Choroid plexus epithelial cell (primary cell): Measurements from ENCODE around the gene CDYL2.

ENCODE experiments used
- DNase-seq: peaks from one replicate; pipeline ENCODE4 v3.0.0-alpha.2; 2010; ENCODE audit warnings: low read depth
- H3K4me3 ChIP-seq: 2 replicates; pipeline ENCODE4 v1.5.1; 2011; ENCODE audit warnings: low read depth, mild to moderate bottlenecking, control low read depth, low read length, moderate library complexity
- TF ChIP-seq, protein P1 (sequence below): conservative IDR thresholded peaks from 2 replicates; pipeline ENCODE4 v1.5.1; 2011; ENCODE audit warnings: low read depth, mild to moderate bottlenecking, control low read depth, inconsistent platforms, low read length, moderate library complexity

CDYL2 gene

DNA sequence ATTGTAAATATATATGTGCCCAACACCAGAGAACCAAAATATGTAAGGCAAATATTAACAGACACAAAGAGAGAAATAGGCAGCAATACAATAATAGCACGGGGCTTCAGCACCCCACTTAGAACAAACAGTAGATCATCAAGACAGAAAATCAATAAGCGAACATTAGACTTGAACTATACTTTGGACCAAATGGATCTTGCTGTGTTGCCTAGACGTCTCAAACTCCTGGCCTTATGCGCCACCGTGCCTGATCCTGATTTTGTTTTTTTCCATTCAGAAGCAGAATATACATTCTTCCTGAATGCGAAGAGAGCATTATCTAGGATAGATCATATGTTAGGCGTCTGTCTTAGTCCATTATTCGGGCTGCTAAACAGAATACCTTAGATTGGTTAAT lies 41.9 kb upstream of the CDYL2 start:
- TF ChIP-seq, protein P1, sequence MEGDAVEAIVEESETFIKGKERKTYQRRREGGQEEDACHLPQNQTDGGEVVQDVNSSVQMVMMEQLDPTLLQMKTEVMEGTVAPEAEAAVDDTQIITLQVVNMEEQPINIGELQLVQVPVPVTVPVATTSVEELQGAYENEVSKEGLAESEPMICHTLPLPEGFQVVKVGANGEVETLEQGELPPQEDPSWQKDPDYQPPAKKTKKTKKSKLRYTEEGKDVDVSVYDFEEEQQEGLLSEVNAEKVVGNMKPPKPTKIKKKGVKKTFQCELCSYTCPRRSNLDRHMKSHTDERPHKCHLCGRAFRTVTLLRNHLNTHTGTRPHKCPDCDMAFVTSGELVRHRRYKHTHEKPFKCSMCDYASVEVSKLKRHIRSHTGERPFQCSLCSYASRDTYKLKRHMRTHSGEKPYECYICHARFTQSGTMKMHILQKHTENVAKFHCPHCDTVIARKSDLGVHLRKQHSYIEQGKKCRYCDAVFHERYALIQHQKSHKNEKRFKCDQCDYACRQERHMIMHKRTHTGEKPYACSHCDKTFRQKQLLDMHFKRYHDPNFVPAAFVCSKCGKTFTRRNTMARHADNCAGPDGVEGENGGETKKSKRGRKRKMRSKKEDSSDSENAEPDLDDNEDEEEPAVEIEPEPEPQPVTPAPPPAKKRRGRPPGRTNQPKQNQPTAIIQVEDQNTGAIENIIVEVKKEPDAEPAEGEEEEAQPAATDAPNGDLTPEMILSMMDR, result no peak
- no peak for DNase-seq

DNA sequence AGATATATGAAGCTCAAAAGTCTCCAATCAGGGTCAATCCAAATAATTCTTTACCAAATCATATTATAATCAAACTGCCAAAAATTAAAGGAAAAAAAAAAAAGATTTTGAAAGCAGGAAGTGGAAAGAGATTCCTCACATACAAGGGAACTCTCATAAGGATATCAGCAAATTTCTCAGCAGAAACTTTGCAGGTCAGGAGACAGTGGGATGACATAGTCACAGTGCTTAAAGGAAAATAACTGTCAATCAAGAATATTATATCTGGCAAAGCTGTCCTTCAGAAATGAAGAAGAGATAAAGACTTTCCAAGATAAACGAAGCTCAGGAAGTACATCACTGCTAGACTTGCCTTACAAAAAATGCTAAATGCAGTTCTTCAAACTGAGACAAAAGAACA lies 40.0 kb upstream of the CDYL2 start:
- H3K4me3 ChIP-seq, result no peak overlapping the region
- TF ChIP-seq, protein P1, result no peak
- DNase-seq, result no peak

More for the DNA sequence above, 41.9 kb upstream of the CDYL2 start:
- H3K4me3 ChIP-seq, result no peak overlapping the region

DNA sequence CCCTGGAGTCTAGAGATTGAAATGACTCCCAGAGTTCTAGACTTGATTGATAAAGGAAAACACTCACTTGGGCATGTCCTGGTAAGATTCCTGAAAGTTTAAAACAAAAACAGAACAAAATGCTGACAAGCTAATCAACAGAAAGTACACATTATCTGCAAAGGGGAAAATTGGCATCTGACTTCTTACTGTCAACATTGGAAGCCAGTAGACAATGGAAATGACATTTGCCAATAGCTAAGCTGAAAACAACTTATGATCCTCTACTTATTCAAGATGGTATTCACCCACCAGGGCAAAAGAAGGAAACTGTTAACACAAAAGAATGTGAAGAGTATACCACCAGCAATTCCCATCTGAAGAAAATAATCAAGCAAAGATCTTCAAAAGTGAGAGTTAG lies 36.8 kb upstream of the CDYL2 start:
- TF ChIP-seq, protein P1, result no peak
- H3K4me3 ChIP-seq, result no peak overlapping the region
- no peak for DNase-seq

DNA sequence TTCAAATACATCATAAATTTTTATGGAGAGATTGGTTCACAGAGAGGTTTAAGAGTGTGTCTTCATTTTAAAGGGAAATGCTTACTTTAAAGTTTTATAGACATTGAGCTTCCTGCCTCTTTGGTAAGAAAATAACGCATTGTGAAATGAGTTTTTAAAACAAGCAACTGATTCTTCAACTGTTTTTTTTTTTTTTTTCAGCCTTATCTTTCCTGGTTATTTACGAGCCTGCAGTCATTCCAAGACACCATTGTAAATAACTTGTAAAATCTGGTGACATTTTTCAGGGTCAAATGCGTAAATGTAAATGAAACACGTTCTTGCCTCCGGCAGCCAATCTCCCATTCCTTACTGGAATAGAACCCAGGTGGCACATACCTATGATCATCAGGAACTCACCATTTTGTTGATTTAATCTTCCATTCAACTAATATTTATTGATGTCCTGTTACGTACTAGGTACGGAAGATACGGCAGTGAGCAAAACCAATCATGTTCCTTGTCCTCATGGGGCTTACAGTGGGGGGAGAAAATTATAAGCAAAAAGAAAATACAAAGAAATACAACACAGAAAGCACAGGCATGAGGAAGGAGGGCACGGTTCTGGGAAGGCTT lies 33.2 kb upstream of the CDYL2 start:
- DNase-seq, result no peak
- TF ChIP-seq, protein P1, result no peak
- no peak overlapping the region for H3K4me3 ChIP-seq

DNA sequence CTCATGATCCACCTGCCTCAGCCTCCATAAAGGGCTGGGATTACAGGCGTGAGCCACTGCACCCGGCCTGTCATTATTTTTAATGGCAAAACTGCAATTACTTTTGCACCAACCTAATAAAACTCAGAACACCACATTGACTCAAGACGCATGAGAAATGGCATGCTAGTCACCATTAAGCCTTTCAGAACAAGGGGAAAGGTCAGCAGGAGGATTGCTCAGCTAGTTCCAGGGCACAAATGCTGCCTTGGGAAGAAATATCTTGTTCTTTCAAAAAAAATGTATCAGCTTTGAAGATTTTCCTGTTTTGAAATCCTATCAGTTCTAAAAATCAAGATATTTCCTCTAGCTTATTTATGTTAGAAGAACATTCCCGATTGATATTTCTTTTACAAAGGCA lies 32.4 kb upstream of the CDYL2 start:
- H3K4me3 ChIP-seq, result no peak overlapping the region
- DNase-seq, result no peak
- TF ChIP-seq, protein P1, result no peak

DNA sequence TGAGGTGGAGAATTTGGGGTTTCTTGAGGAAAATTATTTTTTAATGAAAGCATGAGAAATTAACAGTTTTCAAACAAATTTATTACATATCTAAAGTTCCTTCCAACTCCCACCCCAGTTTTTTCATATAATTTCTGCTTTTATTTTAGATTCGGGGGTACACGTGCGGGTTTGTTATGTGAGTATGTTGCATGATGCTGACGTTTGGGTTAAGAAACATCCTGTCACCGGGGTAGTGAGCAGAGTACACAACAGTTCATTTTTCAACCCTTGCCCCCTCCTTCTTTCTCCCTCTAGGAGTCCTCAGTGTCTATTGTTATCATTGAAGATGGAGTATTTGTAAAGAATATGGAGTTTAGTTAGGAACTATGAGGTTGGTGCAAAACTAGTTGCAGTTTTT lies 31.8 kb upstream of the CDYL2 start:
- no peak for DNase-seq
- no peak overlapping the region for H3K4me3 ChIP-seq
- TF ChIP-seq, protein P1, result no peak

DNA sequence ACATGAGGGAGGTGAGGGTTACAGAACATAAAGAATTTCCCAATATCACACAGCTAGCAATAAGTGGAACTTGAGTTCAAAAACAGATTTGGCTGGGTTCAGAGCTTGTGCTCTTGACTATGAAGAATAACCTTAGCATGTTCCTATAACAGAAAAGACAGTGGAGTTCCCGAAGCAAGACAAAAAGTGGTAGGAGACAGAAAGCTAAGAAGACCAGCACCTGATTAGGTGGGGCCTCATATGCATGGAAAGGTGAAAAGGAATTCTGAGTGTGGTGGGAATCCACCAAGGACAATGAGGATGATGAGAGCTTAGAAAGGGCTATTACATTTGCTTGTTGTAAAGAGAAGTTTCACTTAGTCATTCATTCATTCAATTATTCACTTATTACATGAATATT lies 26.6 kb upstream of the CDYL2 start:
- DNase-seq, result no peak
- TF ChIP-seq, protein P1, result no peak
- H3K4me3 ChIP-seq, result no peak overlapping the region
